Cardiac muscle cell (in vitro differentiated cells and primary cell): Measurements from ENCODE around the gene SERP1. TPM values are rescaled to one million over a fixed set of nuclear protein-coding genes. Genes with fewer than 3 reads are reported as not detected.
"Not testable (repeated sequence)": the region's sequence is repeated elsewhere in the genome, so short reads cannot be mapped to it uniquely, and the experiment has no call there.

Source experiments
- DNase-seq, 2 donors: peaks; one replicate each; pipeline versions ENCODE4 v3.0.0 to v3.0.0-alpha.2; 2010 to 2017; ENCODE audit warnings: low read depth in 1 of 2, low spot score in 1 of 2
- H3K27ac ChIP-seq: fragments of 200-600 bp; sonication (generic); 2 replicates; pipeline ENCODE4 v1.5.1; 2016
- H3K27me3 ChIP-seq: fragments of 200-600 bp; sonication (generic); 2 replicates; pipeline ENCODE4 v1.6.0; 2016; ENCODE audit warnings: control low read depth
- H3K36me3 ChIP-seq: fragments of 200-600 bp; sonication (generic); 2 replicates; pipeline ENCODE4 v1.5.1; 2016; ENCODE audit warnings: control low read depth
- H3K4me1 ChIP-seq: fragments of 200-600 bp; sonication (generic); 2 replicates; pipeline ENCODE4 v1.8.1; 2017; ENCODE audit warnings: low read depth, mild to moderate bottlenecking, mixed run types
- H3K4me3 ChIP-seq: fragments of 200-600 bp; sonication (generic); 2 replicates; pipeline ENCODE4 v1.5.1; 2016; ENCODE audit warnings: mild to moderate bottlenecking
- H3K9me3 ChIP-seq: fragments of 200-600 bp; sonication (generic); 2 replicates; pipeline ENCODE4 v1.5.1; 2017; ENCODE audit warnings: low read depth, mild to moderate bottlenecking, control low read depth
- polyA plus RNA-seq: library from polyadenylated mRNA; unstranded; fragments of >200 nt; fragmentation: Nextera tagmentation; extraction: Ambion mirVana; gene quantifications from 2 replicates; pipeline ENCODE4 v1.2.1, GENCODE V29; 2016
- total RNA-seq: library from RNA; depleted of rRNA; stranded (reverse); fragments of >200 nt; gene quantifications from 2 replicates; pipeline ENCODE4 v1.2.3, GENCODE V29; 2016
- TF ChIP-seq, protein P1 (sequence below): IDR thresholded peaks from 2 replicates; pipeline ENCODE4 v1.5.1; 2012; ENCODE audit warnings: low read depth, mild to moderate bottlenecking, low read length

SERP1 gene
- total and polyA plus RNA-seq, 2 experiments from 2014 or later: 73.4 to 252 TPM

- H3K9me3 ChIP-seq: no peaks in the 10 kb centered on the region
- H3K4me1 ChIP-seq: no peaks in the 10 kb centered on the region
- TF ChIP-seq, protein P1, sequence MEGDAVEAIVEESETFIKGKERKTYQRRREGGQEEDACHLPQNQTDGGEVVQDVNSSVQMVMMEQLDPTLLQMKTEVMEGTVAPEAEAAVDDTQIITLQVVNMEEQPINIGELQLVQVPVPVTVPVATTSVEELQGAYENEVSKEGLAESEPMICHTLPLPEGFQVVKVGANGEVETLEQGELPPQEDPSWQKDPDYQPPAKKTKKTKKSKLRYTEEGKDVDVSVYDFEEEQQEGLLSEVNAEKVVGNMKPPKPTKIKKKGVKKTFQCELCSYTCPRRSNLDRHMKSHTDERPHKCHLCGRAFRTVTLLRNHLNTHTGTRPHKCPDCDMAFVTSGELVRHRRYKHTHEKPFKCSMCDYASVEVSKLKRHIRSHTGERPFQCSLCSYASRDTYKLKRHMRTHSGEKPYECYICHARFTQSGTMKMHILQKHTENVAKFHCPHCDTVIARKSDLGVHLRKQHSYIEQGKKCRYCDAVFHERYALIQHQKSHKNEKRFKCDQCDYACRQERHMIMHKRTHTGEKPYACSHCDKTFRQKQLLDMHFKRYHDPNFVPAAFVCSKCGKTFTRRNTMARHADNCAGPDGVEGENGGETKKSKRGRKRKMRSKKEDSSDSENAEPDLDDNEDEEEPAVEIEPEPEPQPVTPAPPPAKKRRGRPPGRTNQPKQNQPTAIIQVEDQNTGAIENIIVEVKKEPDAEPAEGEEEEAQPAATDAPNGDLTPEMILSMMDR: no peak
- no peaks in the 10 kb centered on the region for H3K36me3 ChIP-seq
- no peak overlapping the region for H3K27ac ChIP-seq
- H3K27me3 ChIP-seq: no peaks in the 10 kb centered on the region
- no peak overlapping the region for H3K4me3 ChIP-seq
- no peak for DNase-seq
Observed at GRCh38 chr3:150511122-150511821, 35.0 kb downstream of the SERP1 start.

GRCh38 chr3:150509780-150510179, 36.5 kb downstream of the SERP1 start:
- no peak for DNase-seq
- Histone ChIP-seq H3K36me3 (no peaks in the 10 kb centered on the region), H3K27ac (no peak overlapping the region), H3K9me3 (no peaks in the 10 kb centered on the region), H3K4me3 (no peak overlapping the region), H3K4me1 (no peaks in the 10 kb centered on the region), H3K27me3 (no peaks in the 10 kb centered on the region)
- TF ChIP-seq, protein P1: no peak

DNA sequence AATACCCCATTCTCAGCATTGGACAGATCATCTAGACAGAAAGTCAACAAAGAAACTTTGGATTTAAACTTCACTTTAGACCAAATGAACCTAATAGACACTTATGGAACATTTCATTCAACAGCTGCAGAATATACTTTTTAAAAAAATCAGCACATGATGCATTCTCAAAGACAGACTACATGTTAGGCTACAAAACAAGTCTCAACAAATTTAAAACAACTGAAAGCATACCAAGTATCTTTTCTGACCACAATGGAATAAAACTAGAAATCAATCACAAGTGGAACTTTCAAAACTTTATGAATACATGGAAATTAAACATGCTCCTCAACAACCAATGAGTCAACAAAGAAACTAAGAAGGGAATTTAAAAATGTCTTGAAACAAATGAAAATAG, 37.9 kb downstream of the SERP1 start:
- H3K27ac ChIP-seq: no peak overlapping the region
- H3K36me3 ChIP-seq: no peaks in the 10 kb centered on the region
- no peaks in the 10 kb centered on the region for H3K4me1 ChIP-seq
- DNase-seq: no peak
- H3K27me3 ChIP-seq: no peaks in the 10 kb centered on the region
- TF ChIP-seq, protein P1: no peak
- H3K4me3 ChIP-seq: no peak overlapping the region
- H3K9me3 ChIP-seq: no peaks in the 10 kb centered on the region

DNA sequence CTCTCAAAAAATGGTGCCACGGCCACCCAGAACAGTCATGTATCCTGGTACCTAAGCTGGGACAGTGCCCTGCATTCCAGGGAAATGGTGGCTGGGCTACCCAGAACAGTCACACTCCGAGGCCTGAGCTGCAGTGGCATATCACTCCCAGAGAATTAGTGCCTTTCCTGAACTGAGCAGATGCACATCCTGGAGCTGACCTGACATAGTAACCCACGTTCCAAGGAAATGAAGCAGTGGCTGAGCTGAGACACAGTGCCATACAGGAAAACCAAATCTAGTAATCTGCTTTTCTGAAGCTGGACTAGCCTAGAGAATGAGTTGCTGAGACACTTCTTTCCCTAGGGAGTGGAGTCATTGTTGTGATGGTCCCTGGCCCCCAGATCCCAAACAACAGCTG, 41.8 kb downstream of the SERP1 start:
- Histone ChIP-seq H3K4me1 (no peaks in the 10 kb centered on the region), H3K27me3 (no peaks in the 10 kb centered on the region), H3K9me3 (no peaks in the 10 kb centered on the region), H3K27ac (no peak overlapping the region), H3K36me3 (no peaks in the 10 kb centered on the region), H3K4me3 (no peak overlapping the region)
- TF ChIP-seq, protein P1: no peak
- no peak for DNase-seq

- Histone ChIP-seq H3K9me3 (no peaks in the 10 kb centered on the region), H3K27me3 (no peaks in the 10 kb centered on the region), H3K4me1 (no peaks in the 10 kb centered on the region), H3K4me3 (no peak overlapping the region), H3K36me3 (no peaks in the 10 kb centered on the region), H3K27ac (no peak overlapping the region)
- no peak for DNase-seq
- TF ChIP-seq, protein P1: no peak
Observed at GRCh38 chr3:150503402-150504099, 42.7 kb downstream of the SERP1 start.

GRCh38 chr3:150500960-150501359, 45.3 kb downstream of the SERP1 start:
- not testable (repeated sequence) for H3K4me3 ChIP-seq, H3K27ac ChIP-seq, H3K27me3 ChIP-seq, H3K9me3 ChIP-seq, DNase-seq, H3K4me1 ChIP-seq, H3K36me3 ChIP-seq
